OCI-LY1 (cell line): ENCODE data around the gene PDE1A.

Source experiments
- EZH2 ChIP-seq: fragments of 200-600 bp; sonication (generic), shearing (Covaris generic); IDR thresholded peaks from 2 replicates; pipeline ENCODE4 v1.8.0; 2017; ENCODE audit warnings: borderline replicate concordance, mixed run types, mild to moderate bottlenecking, antibody characterized with exemption, low read length, moderate library complexity, mixed read lengths
- TF ChIP-seq, protein P1 (sequence below): fragments of 200-600 bp; sonication (generic), shearing (Covaris generic); IDR thresholded peaks from 2 replicates; pipeline ENCODE4 v1.5.1; 2017; ENCODE audit warnings: mild to moderate bottlenecking, antibody characterized with exemption, low read length, moderate library complexity, mixed read lengths

DNA sequence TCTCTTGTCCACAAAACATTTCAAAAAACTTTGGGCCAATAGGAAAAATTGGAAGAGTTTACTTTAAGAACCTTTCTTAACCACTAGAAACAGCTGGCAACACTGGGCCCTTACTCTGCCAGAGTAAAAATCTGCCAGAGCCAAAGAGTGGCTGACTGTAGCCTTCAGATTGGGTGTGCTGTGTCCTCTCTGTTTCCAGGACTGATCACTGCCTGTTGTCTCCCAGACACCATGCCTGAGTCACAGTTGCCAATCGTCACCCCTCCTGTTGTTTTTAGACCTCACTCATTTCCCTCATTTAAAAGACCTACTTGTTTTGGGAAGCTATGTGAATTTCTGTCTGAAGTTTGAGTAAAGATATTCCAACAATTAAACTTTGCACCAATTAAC lies 282.1 kb downstream of the PDE1A start:
- TF ChIP-seq, protein P1, sequence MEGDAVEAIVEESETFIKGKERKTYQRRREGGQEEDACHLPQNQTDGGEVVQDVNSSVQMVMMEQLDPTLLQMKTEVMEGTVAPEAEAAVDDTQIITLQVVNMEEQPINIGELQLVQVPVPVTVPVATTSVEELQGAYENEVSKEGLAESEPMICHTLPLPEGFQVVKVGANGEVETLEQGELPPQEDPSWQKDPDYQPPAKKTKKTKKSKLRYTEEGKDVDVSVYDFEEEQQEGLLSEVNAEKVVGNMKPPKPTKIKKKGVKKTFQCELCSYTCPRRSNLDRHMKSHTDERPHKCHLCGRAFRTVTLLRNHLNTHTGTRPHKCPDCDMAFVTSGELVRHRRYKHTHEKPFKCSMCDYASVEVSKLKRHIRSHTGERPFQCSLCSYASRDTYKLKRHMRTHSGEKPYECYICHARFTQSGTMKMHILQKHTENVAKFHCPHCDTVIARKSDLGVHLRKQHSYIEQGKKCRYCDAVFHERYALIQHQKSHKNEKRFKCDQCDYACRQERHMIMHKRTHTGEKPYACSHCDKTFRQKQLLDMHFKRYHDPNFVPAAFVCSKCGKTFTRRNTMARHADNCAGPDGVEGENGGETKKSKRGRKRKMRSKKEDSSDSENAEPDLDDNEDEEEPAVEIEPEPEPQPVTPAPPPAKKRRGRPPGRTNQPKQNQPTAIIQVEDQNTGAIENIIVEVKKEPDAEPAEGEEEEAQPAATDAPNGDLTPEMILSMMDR, result no peak
- no peak for TF ChIP-seq EZH2
